Cardiac muscle cell (in vitro differentiated cells and primary cell): ENCODE data around the gene ATXN10. TPM values are rescaled to one million over a fixed set of nuclear protein-coding genes. Genes with fewer than 3 reads are reported as not detected.
A peak's percentile ranks its signal among the peaks of the same experiment; 100 is the strongest.

ENCODE experiments used
- DNase-seq, 2 donors: peaks; one replicate each; pipeline versions ENCODE4 v3.0.0 to v3.0.0-alpha.2; 2010 to 2017; ENCODE audit warnings: low read depth in 1 of 2, low spot score in 1 of 2
- H3K27ac ChIP-seq: fragments of 200-600 bp; sonication (generic); 2 replicates; pipeline ENCODE4 v1.5.1; 2016
- H3K27me3 ChIP-seq: fragments of 200-600 bp; sonication (generic); 2 replicates; pipeline ENCODE4 v1.6.0; 2016; ENCODE audit warnings: control low read depth
- H3K36me3 ChIP-seq: fragments of 200-600 bp; sonication (generic); 2 replicates; pipeline ENCODE4 v1.5.1; 2016; ENCODE audit warnings: control low read depth
- H3K4me1 ChIP-seq: fragments of 200-600 bp; sonication (generic); 2 replicates; pipeline ENCODE4 v1.8.1; 2017; ENCODE audit warnings: low read depth, mild to moderate bottlenecking, mixed run types
- H3K4me3 ChIP-seq: fragments of 200-600 bp; sonication (generic); 2 replicates; pipeline ENCODE4 v1.5.1; 2016; ENCODE audit warnings: mild to moderate bottlenecking
- H3K9me3 ChIP-seq: fragments of 200-600 bp; sonication (generic); 2 replicates; pipeline ENCODE4 v1.5.1; 2017; ENCODE audit warnings: low read depth, mild to moderate bottlenecking, control low read depth
- polyA plus RNA-seq: library from polyadenylated mRNA; unstranded; fragments of >200 nt; fragmentation: Nextera tagmentation; extraction: Ambion mirVana; gene quantifications from 2 replicates; pipeline ENCODE4 v1.2.1, GENCODE V29; 2016
- total RNA-seq: library from RNA; depleted of rRNA; stranded (reverse); fragments of >200 nt; gene quantifications from 2 replicates; pipeline ENCODE4 v1.2.3, GENCODE V29; 2016
- TF ChIP-seq, protein P1 (sequence below): IDR thresholded peaks from 2 replicates; pipeline ENCODE4 v1.5.1; 2012; ENCODE audit warnings: low read depth, mild to moderate bottlenecking, low read length

ATXN10 gene
- total and polyA plus RNA-seq, 2 experiments from 2014 or later: 67.3 to 279 TPM

DNA sequence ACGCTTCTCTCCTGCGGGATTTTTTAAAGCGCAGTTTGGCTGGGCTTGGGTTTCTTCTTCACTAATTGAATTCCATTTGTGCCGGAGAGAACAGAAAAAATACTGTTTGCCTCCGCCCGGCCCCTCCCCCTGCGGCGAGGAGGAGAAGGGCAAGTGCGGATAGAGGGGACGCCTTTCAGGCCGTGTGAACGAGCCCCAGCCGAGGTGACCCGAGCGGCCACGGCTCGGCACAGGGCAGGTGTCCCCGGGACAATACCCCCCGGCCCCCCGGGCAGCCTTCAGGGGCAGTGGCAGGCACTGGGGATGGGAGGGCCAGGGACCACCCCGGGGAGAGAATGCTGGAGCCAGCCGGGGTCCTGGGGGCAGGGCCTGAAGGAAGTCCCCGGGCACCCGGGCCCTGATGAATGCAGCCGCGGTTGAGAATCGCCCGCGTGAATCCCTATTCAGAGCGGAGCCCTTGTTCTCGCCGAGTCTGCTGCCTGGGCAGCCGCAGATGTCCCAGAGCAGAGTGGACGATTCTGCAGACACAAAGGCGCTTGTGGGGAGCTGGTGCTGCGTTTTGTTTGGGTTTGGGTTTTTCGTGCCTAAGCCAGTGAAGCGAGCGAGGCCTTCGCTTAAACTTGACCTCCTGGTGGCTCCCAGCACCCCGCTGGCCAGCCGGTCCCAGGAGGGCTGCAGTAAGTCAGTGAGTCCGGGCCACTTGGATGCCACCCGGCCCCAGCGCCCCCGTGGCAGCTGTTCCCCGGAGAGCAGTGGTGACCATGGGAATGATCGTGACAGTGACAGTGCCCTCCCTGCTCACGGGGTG, 209.3 kb downstream of the ATXN10 start:
- H3K27ac ChIP-seq: no peak overlapping the region
- no peaks in the 10 kb centered on the region for H3K9me3 ChIP-seq
- no peaks in the 10 kb centered on the region for H3K36me3 ChIP-seq
- H3K4me3 ChIP-seq: no peak overlapping the region
- peaks cover 72% of the 10 kb centered on the region for H3K27me3 ChIP-seq
- peak in 1 of 2 donors; percentile 22 for DNase-seq
- TF ChIP-seq, protein P1, sequence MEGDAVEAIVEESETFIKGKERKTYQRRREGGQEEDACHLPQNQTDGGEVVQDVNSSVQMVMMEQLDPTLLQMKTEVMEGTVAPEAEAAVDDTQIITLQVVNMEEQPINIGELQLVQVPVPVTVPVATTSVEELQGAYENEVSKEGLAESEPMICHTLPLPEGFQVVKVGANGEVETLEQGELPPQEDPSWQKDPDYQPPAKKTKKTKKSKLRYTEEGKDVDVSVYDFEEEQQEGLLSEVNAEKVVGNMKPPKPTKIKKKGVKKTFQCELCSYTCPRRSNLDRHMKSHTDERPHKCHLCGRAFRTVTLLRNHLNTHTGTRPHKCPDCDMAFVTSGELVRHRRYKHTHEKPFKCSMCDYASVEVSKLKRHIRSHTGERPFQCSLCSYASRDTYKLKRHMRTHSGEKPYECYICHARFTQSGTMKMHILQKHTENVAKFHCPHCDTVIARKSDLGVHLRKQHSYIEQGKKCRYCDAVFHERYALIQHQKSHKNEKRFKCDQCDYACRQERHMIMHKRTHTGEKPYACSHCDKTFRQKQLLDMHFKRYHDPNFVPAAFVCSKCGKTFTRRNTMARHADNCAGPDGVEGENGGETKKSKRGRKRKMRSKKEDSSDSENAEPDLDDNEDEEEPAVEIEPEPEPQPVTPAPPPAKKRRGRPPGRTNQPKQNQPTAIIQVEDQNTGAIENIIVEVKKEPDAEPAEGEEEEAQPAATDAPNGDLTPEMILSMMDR: no peak
- H3K4me1 ChIP-seq: peaks cover 3% of the 10 kb centered on the region

DNA sequence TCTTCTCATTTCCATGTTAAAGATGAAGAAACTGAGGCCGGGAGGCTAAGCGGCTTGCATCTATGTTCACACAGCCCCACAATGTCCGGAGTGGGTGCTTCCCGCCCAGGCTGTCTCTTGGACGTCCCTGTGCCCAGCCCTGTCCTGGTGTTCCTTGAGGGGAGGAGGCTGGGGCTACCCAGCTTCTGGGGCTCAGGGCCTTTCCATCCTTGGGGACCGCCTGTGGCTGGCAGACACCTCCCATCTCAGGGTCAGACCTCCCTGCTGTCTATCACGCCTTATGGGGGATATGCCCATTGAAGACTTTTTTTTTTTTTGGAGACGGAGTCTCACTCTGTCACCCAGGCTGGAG, 209.9 kb downstream of the ATXN10 start:
- Histone ChIP-seq H3K9me3 (no peaks in the 10 kb centered on the region), H3K4me1 (peaks cover 3% of the 10 kb centered on the region), H3K36me3 (no peaks in the 10 kb centered on the region), H3K27me3 (peaks cover 66% of the 10 kb centered on the region), H3K4me3 (no peak overlapping the region), H3K27ac (no peak overlapping the region)
- DNase-seq: no peak
- TF ChIP-seq, protein P1: no peak

DNA sequence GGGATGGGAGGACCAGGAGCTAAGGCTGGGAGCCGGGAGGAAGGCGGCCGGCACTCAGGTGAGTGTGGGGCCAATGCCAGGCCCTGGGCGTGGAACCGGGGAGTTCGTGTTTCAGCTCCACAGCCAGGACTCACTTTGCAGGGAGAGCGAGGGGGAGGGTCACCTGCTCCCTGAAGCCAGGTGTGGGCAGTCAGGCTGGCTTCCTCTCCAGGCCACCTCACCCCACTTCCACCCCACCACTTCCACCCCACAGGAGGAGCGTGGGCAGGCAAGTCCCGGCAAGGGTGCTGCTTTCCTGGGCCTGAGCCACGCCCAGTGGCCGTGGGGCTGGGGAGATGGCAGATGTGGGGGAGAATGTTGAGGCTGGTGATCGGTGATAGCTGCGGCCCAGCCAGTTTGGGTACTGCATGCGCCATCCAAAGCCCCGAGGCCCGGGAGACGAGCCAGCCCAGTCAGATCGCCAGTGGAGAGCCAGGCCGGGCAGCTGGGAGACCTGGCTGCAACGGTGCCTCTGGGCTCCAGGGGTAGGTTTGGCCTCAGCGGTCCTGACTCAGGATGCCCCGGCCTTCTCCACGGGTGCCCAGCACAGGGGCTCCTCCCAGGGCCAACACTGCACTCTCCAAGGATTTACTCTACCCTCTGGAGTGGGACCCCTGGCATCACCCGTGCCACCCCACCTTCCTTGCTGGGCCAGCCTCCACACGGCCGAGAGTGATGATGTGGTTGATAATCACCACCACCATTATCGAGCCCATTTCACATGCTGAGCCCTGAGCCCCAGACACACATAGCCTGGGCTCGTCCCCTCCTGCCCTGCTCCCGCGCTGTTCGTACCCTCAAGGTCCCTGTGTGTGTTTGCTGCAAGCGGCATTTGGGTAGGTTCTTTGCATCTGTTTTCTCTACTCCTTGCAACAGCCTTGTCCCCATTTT, 211.5 kb downstream of the ATXN10 start:
- Histone ChIP-seq H3K4me1 (peaks cover 3% of the 10 kb centered on the region), H3K36me3 (no peaks in the 10 kb centered on the region)
- no peak for DNase-seq

DNA sequence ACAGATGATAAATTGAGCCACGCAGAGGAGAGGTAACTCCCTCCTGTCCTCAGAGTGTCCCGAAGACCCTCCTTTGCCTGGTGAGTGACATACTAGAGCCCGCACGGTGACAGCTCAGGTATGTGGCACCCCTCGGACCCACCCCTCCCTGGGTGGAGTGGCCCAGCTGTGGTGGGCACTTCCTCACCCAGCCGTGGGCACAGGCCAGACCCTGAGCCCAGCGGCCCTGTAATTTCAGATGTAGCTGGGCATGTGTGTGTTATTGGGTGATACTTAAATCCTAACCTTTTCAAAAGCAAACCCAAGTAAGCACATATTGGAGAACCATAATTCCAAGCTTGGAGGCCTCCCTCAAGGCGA, 212.2 kb downstream of the ATXN10 start:
- Histone ChIP-seq H3K9me3 (no peaks in the 10 kb centered on the region), H3K27me3 (peaks cover 43% of the 10 kb centered on the region), H3K4me1 (peaks cover 3% of the 10 kb centered on the region), H3K27ac (no peak overlapping the region), H3K4me3 (no peak overlapping the region), H3K36me3 (no peaks in the 10 kb centered on the region)
- TF ChIP-seq, protein P1: no peak
- DNase-seq: no peak

More for the DNA sequence above, 211.5 kb downstream of the ATXN10 start:
- Histone ChIP-seq H3K4me3 (no peak overlapping the region), H3K27me3 (peaks cover 49% of the 10 kb centered on the region), H3K9me3 (no peaks in the 10 kb centered on the region), H3K27ac (no peak overlapping the region)
- TF ChIP-seq, protein P1: no peak

DNA sequence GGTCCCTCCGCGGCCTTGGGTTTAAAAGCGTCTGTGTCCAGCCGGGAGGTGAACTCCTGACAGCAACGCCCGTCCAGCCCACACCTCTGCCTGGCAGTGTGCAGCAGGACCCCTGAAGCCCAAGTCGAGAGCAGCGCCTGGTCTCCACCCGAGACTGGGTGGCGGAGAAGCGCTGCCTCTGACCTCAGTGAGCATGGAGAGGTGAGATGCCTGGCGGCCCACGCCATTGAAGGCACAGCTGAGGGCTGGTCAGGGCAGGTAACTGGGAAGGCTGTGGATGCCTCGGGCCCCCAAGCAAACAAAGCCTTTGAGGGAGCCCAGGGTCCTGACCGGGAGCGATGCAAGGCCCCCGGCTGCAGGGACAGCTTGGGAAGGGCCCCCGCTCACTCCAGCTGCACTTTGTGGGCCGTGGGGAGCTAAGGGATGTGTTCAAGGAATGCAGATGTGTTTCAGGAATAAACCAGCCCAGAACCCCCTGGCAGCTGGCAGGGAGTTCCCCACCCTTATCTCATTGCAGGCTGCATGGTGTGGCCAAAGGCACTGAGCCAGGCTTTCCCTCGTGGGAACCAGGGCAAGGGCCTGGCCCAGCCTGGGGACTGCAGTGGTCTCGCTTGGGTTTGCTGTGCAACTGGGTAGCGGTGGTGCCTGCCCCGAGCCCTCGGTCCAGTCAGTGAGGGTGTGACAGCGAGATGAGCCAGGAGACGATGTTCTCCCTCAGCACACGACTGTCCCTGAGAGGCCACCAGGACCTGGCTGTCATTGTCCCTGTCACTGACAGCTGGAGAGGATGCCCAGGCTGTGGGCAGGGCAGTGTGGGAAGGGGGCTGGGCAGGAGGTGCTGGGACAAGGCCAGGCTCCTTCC, 212.8 kb downstream of the ATXN10 start:
- no peak overlapping the region for H3K27ac ChIP-seq
- no peaks in the 10 kb centered on the region for H3K36me3 ChIP-seq
- TF ChIP-seq, protein P1: no peak
- DNase-seq: peak in 1 of 2 donors; percentile 16
- H3K9me3 ChIP-seq: no peaks in the 10 kb centered on the region
- H3K4me3 ChIP-seq: no peak overlapping the region
- H3K4me1 ChIP-seq: peaks cover 3% of the 10 kb centered on the region
- peaks cover 38% of the 10 kb centered on the region for H3K27me3 ChIP-seq
